ENCODE results near the gene CEP120. TPM values are rescaled to one million over a fixed set of nuclear protein-coding genes. Genes with fewer than 3 reads are reported as not detected.
A peak's percentile ranks its signal among the peaks of the same experiment; 100 is the strongest.

The CEP120 gene
- total RNA-seq, 4 donors from 2014 or later = 3.9 to 7.8 (median 7.6) TPM

- intact Hi-C loops (cut with DNase I; ENCODE audit: low total_unique reads) = no loop called here
- no peak for ATAC-seq
- in situ Hi-C loops (cut with MboI; ENCODE audit: low sequenced_read_pairs in 4 of 4) = no loop called here
- Histone ChIP-seq H3K9me3 (no peaks in the 10 kb centered on the region), H3K27me3 (no peaks in the 10 kb centered on the region), H3K4me3 (no peak overlapping the region), H3K27ac (no peak overlapping the region), H3K36me3 (peaks cover 0 to 46% of the 10 kb centered on the region in 2 donors), H3K4me1 (no peaks in the 10 kb centered on the region)
- TF ChIP-seq POLR2A (IDR thresholded peaks at IDR 0.05) = no peak
- no peak for DNase-seq
Measured at GRCh38 chr5:123382252-123382651, 41.0 kb downstream of the CEP120 start.

GRCh38 chr5:123371575-123372179 lies 51.5 kb downstream of the CEP120 start:
- TF ChIP-seq POLR2A (IDR thresholded peaks at IDR 0.05) (no peak), CTCF (IDR thresholded peaks at IDR 0.05 in 4 of 5, conservative IDR thresholded peaks at IDR 0.05 in 1 of 5) (peak in 2 of 5 experiments; percentile 29 to 45)
- H3K27ac ChIP-seq = no peak overlapping the region
- H3K9me3 ChIP-seq = no peaks in the 10 kb centered on the region
- peaks cover 0 to 19% of the 10 kb centered on the region in 2 donors for H3K36me3 ChIP-seq
- intact Hi-C loops (cut with DNase I; ENCODE audit: low total_unique reads) = no loop called here
- ATAC-seq (no peak), DNase-seq (peak in 1 of 2 donors; percentile 12)
- H3K4me3 ChIP-seq = no peak overlapping the region
- no peaks in the 10 kb centered on the region for H3K27me3 ChIP-seq
- in situ Hi-C loops (cut with MboI; ENCODE audit: low sequenced_read_pairs in 4 of 4) = loop anchor here in 3 of 4 donors (25.0 kb wide), 1 partner anchor 859 kb away; no protein-coding TSS in a partner anchor
- H3K4me1 ChIP-seq = no peaks in the 10 kb centered on the region

GRCh38 chr5:123369371-123369968 lies 53.7 kb downstream of the CEP120 start:
- in situ Hi-C loops (cut with MboI; ENCODE audit: low sequenced_read_pairs in 4 of 4) (loop anchor here in 3 of 4 donors (25.0 kb wide), 1 partner anchor 857 kb away; no protein-coding TSS in a partner anchor), intact Hi-C loops (cut with DNase I; ENCODE audit: low total_unique reads) (no loop called here)
- DNase-seq (no peak), ATAC-seq (no peak)
- no peaks in the 10 kb centered on the region for H3K4me1 ChIP-seq
- TF ChIP-seq CTCF (IDR thresholded peaks at IDR 0.05 in 4 of 5, conservative IDR thresholded peaks at IDR 0.05 in 1 of 5) = no peak
- TF ChIP-seq POLR2A (IDR thresholded peaks at IDR 0.05) = no peak
- no peak overlapping the region for H3K4me3 ChIP-seq
- H3K27me3 ChIP-seq = no peaks in the 10 kb centered on the region
- H3K9me3 ChIP-seq = no peaks in the 10 kb centered on the region
- H3K27ac ChIP-seq = no peak overlapping the region
- peaks cover 0 to 10% of the 10 kb centered on the region in 2 donors for H3K36me3 ChIP-seq

GRCh38 chr5:123367739-123368138 lies 55.5 kb downstream of the CEP120 start:
- Histone ChIP-seq H3K4me3 (no peak overlapping the region), H3K4me1 (no peaks in the 10 kb centered on the region), H3K36me3 (peaks cover 0 to 5% of the 10 kb centered on the region in 2 donors), H3K9me3 (no peaks in the 10 kb centered on the region), H3K27me3 (no peaks in the 10 kb centered on the region), H3K27ac (no peak overlapping the region)
- intact Hi-C loops (cut with DNase I; ENCODE audit: low total_unique reads) (no loop called here), in situ Hi-C loops (cut with MboI; ENCODE audit: low sequenced_read_pairs in 4 of 4) (loop anchor here in 3 of 4 donors (25.0 kb wide), 1 partner anchor 855 kb away; no protein-coding TSS in a partner anchor)
- TF ChIP-seq CTCF (IDR thresholded peaks at IDR 0.05 in 4 of 5, conservative IDR thresholded peaks at IDR 0.05 in 1 of 5) (no peak), POLR2A (IDR thresholded peaks at IDR 0.05) (no peak)
- DNase-seq (no peak), ATAC-seq (no peak)

GRCh38 chr5:123365156-123365555 lies 58.0 kb downstream of the CEP120 start:
- H3K27me3 ChIP-seq = no peaks in the 10 kb centered on the region
- no peak overlapping the region for H3K27ac ChIP-seq
- H3K4me3 ChIP-seq = no peak overlapping the region
- H3K4me1 ChIP-seq = no peaks in the 10 kb centered on the region
- no peak for ATAC-seq
- no peaks in the 10 kb centered on the region for H3K9me3 ChIP-seq
- DNase-seq = no peak
- no peak for TF ChIP-seq CTCF (IDR thresholded peaks at IDR 0.05 in 4 of 5, conservative IDR thresholded peaks at IDR 0.05 in 1 of 5)
- TF ChIP-seq POLR2A (IDR thresholded peaks at IDR 0.05) = no peak
- in situ Hi-C loops (cut with MboI; ENCODE audit: low sequenced_read_pairs in 4 of 4) (loop anchor here in 3 of 4 donors (25.0 kb wide), 1 partner anchor 853 kb away; no protein-coding TSS in a partner anchor), intact Hi-C loops (cut with DNase I; ENCODE audit: low total_unique reads) (no loop called here)
- H3K36me3 ChIP-seq = no peaks in the 10 kb centered on the region

All from gastrocnemius medialis (tissue), 4 donors.